Left ventricle myocardium inferior (tissue), 1 donor: ENCODE results near the gene MYL10. TPM values are rescaled to one million over a fixed set of nuclear protein-coding genes. Genes with fewer than 3 reads are reported as not detected.

Source experiments
- DNase-seq: peaks from one replicate; pipeline ENCODE4 v3.0.0-alpha.2; 2020
- H3K27ac ChIP-seq: fragments of 200-600 bp; replicated peaks from 2 replicates; pipeline ENCODE4 v1.8.0; 2021
- H3K27me3 ChIP-seq: fragments of 200-600 bp; 2 replicates; pipeline ENCODE4 v1.8.0; 2021; ENCODE audit warnings: low read depth
- H3K36me3 ChIP-seq: fragments of 200-600 bp; 2 replicates; pipeline ENCODE4 v1.8.0; 2021
- H3K4me1 ChIP-seq: fragments of 200-600 bp; 2 replicates; pipeline ENCODE4 v1.8.0; 2021
- H3K4me3 ChIP-seq: fragments of 200-600 bp; 2 replicates; pipeline ENCODE4 v1.8.0; 2021; ENCODE audit warnings: mild to moderate bottlenecking, moderate library complexity
- H3K9me3 ChIP-seq: fragments of 200-600 bp; replicated peaks from 2 replicates; pipeline ENCODE4 v1.8.0; 2021
- CTCF ChIP-seq: fragments of 200-600 bp; IDR thresholded peaks from 2 replicates; pipeline ENCODE4 v1.8.0; 2021; ENCODE audit warnings: antibody characterized with exemption, mild to moderate bottlenecking, borderline replicate concordance
- intact Hi-C: fragments of 100-400 bp; cut with micrococcal nuclease; formaldehyde crosslinking; loops from one replicate; pipeline ENCODE4 v1.11.0; 2022
- total RNA-seq: library from RNA; stranded (reverse); fragmentation: NEBNext Ultra II Directional; extraction: Animal tissue kit (Norgen Biotek cat#: 25700); gene quantifications from one replicate; pipeline ENCODE4 v1.2.1, GENCODE V29; 2021
- donor health status: DM: no; HTN: yes; CAD: no; lungs with severe emphysema.

The MYL10 gene
- total RNA-seq, 1 donor from 2014 or later: not detected

GRCh38 chr7:101676062-101676598 is 47.0 kb upstream of the MYL10 start:
- H3K4me3 ChIP-seq: no peak overlapping the region
- H3K4me1 ChIP-seq: peaks cover 17% of the 10 kb centered on the region
- no peaks in the 10 kb centered on the region for H3K36me3 ChIP-seq
- no peak for DNase-seq
- TF ChIP-seq CTCF: no peak
- H3K27ac ChIP-seq: no peak overlapping the region
- no peaks in the 10 kb centered on the region for H3K27me3 ChIP-seq
- peaks cover 4% of the 10 kb centered on the region for H3K9me3 ChIP-seq
- intact Hi-C loops: no loop called here

- Histone ChIP-seq H3K36me3 (no peaks in the 10 kb centered on the region), H3K4me1 (peaks cover 8% of the 10 kb centered on the region), H3K4me3 (no peak overlapping the region), H3K27me3 (no peaks in the 10 kb centered on the region), H3K9me3 (peaks cover 4% of the 10 kb centered on the region), H3K27ac (no peak overlapping the region)
- intact Hi-C loops: no loop called here
- TF ChIP-seq CTCF: no peak
- no peak for DNase-seq
These were observed 45.3 kb upstream of the MYL10 start for GRCh38 chr7:101674439-101674838.

- H3K36me3 ChIP-seq: no peaks in the 10 kb centered on the region
- no peak overlapping the region for H3K27ac ChIP-seq
- no peaks in the 10 kb centered on the region for H3K27me3 ChIP-seq
- TF ChIP-seq CTCF: no peak
- H3K4me3 ChIP-seq: no peak overlapping the region
- peaks cover 4% of the 10 kb centered on the region for H3K9me3 ChIP-seq
- no peak for DNase-seq
- intact Hi-C loops: no loop called here
- H3K4me1 ChIP-seq: peaks cover 8% of the 10 kb centered on the region
These were observed 44.9 kb upstream of the MYL10 start for GRCh38 chr7:101673951-101674350.

- Histone ChIP-seq H3K36me3 (no peaks in the 10 kb centered on the region), H3K4me1 (peaks cover 8% of the 10 kb centered on the region), H3K27me3 (peaks cover under 1% of the 10 kb centered on the region), H3K27ac (no peak overlapping the region), H3K9me3 (peaks cover 4% of the 10 kb centered on the region), H3K4me3 (no peak overlapping the region)
- intact Hi-C loops: no loop called here
- DNase-seq: no peak
- TF ChIP-seq CTCF: no peak
These were observed 44.2 kb upstream of the MYL10 start for GRCh38 chr7:101673315-101673714.

GRCh38 chr7:101671371-101672356 is 42.6 kb upstream of the MYL10 start:
- no peaks in the 10 kb centered on the region for H3K36me3 ChIP-seq
- peak; percentile 22 for DNase-seq
- TF ChIP-seq CTCF: no peak
- H3K9me3 ChIP-seq: peaks cover 4% of the 10 kb centered on the region
- peaks cover 12% of the 10 kb centered on the region for H3K27me3 ChIP-seq
- peaks cover 8% of the 10 kb centered on the region for H3K4me1 ChIP-seq
- H3K4me3 ChIP-seq: no peak overlapping the region
- H3K27ac ChIP-seq: peak overlapping the region; percentile 27
- intact Hi-C loops: no loop called here
